ENCODE results near the gene C1orf21. TPM values are rescaled to one million over a fixed set of nuclear protein-coding genes. Genes with fewer than 3 reads are reported as not detected.

Gene C1orf21
- total RNA-seq, 1 donor from 2014 or later, result 0.09 TPM

- ATAC-seq (ENCODE audit: low read depth), result no peak
- peaks cover under 1% of the 10 kb centered on the region for H3K4me1 Mint-ChIP-seq
- no peak overlapping the region for H3K4me3 Mint-ChIP-seq
- no peak for DNase-seq
- H3K36me3 Mint-ChIP-seq (ENCODE audit: low read depth), result no peaks in the 10 kb centered on the region
- H3K27ac Mint-ChIP-seq, result no peak overlapping the region
- TF ChIP-seq CTCF (IDR thresholded peaks at IDR 0.05), result no peak
- ChIA-PET CTCF (no interaction called here), POLR2A (no interaction called here)
- intact Hi-C loops (cut with micrococcal nuclease), result no loop called here
- peaks cover 3% of the 10 kb centered on the region for H3K27me3 Mint-ChIP-seq
- no peaks in the 10 kb centered on the region for H3K9me3 Mint-ChIP-seq
These were observed 74.5 kb downstream of the C1orf21 start for GRCh38 chr1:184461321-184461720.

- intact Hi-C loops (cut with micrococcal nuclease), result no loop called here
- peaks cover 3% of the 10 kb centered on the region for H3K27me3 Mint-ChIP-seq
- DNase-seq, result no peak
- H3K36me3 Mint-ChIP-seq (ENCODE audit: low read depth), result no peaks in the 10 kb centered on the region
- POLR2A ChIA-PET, result no interaction called here
- H3K27ac Mint-ChIP-seq, result no peak overlapping the region
- CTCF ChIA-PET, result no interaction called here
- no peak for TF ChIP-seq CTCF (IDR thresholded peaks at IDR 0.05)
- ATAC-seq (ENCODE audit: low read depth), result no peak
- H3K9me3 Mint-ChIP-seq, result no peaks in the 10 kb centered on the region
- no peak overlapping the region for H3K4me3 Mint-ChIP-seq
- H3K4me1 Mint-ChIP-seq, result no peaks in the 10 kb centered on the region
These were observed 75.3 kb downstream of the C1orf21 start for GRCh38 chr1:184462155-184462554.

GRCh38 chr1:184462990-184463389 is 76.2 kb downstream of the C1orf21 start:
- no peak overlapping the region for H3K4me3 Mint-ChIP-seq
- ChIA-PET POLR2A (no interaction called here), CTCF (no interaction called here)
- intact Hi-C loops (cut with micrococcal nuclease), result no loop called here
- no peaks in the 10 kb centered on the region for H3K36me3 Mint-ChIP-seq (ENCODE audit: low read depth)
- no peaks in the 10 kb centered on the region for H3K4me1 Mint-ChIP-seq
- TF ChIP-seq CTCF (IDR thresholded peaks at IDR 0.05), result no peak
- H3K27ac Mint-ChIP-seq, result no peak overlapping the region
- peaks cover 3% of the 10 kb centered on the region for H3K27me3 Mint-ChIP-seq
- no peaks in the 10 kb centered on the region for H3K9me3 Mint-ChIP-seq
- DNase-seq (no peak), ATAC-seq (ENCODE audit: low read depth) (no peak)

GRCh38 chr1:184463680-184464079 is 76.9 kb downstream of the C1orf21 start:
- no peak for ATAC-seq (ENCODE audit: low read depth)
- intact Hi-C loops (cut with micrococcal nuclease), result no loop called here
- no peak for DNase-seq
- Mint-ChIP-seq H3K9me3 (no peaks in the 10 kb centered on the region), H3K27ac (no peak overlapping the region), H3K27me3 (peaks cover 3% of the 10 kb centered on the region), H3K4me1 (no peaks in the 10 kb centered on the region), H3K4me3 (no peak overlapping the region), H3K36me3 (ENCODE audit: low read depth) (no peaks in the 10 kb centered on the region)
- TF ChIP-seq CTCF (IDR thresholded peaks at IDR 0.05), result no peak
- ChIA-PET CTCF (no interaction called here), POLR2A (interaction anchor here (0.5 kb wide), 1 partner anchor 1700 kb away, joined by 3 read pairs; no protein-coding TSS in a partner anchor)

- H3K4me1 Mint-ChIP-seq, result no peaks in the 10 kb centered on the region
- TF ChIP-seq CTCF (IDR thresholded peaks at IDR 0.05), result no peak
- DNase-seq (no peak), ATAC-seq (ENCODE audit: low read depth) (no peak)
- no peak overlapping the region for H3K4me3 Mint-ChIP-seq
- no peaks in the 10 kb centered on the region for H3K36me3 Mint-ChIP-seq (ENCODE audit: low read depth)
- ChIA-PET POLR2A (no interaction called here), CTCF (no interaction called here)
- intact Hi-C loops (cut with micrococcal nuclease), result no loop called here
- no peak overlapping the region for H3K27ac Mint-ChIP-seq
- peaks cover 3% of the 10 kb centered on the region for H3K27me3 Mint-ChIP-seq
- no peaks in the 10 kb centered on the region for H3K9me3 Mint-ChIP-seq
These were observed 77.9 kb downstream of the C1orf21 start for GRCh38 chr1:184464757-184465156.
